Forelimb muscle (tissue), 1 donor: ENCODE data around the gene DUSP28. TPM values are rescaled to one million over a fixed set of nuclear protein-coding genes. Genes with fewer than 3 reads are reported as not detected.
"Not testable (repeated sequence)": the region's sequence is repeated elsewhere in the genome, so short reads cannot be mapped to it uniquely, and the experiment has no call there.

Experiments
- DNase-seq: peaks from one replicate; pipeline ENCODE4 v3.0.0-alpha.2; 2013; ENCODE audit warnings: low read depth
- polyA plus RNA-seq: library from polyadenylated mRNA; unstranded; fragments of 120-200 nt; gene quantifications from one replicate; pipeline ENCODE4 v1.2.1, GENCODE V29; 2013; ENCODE audit not compliant: insufficient read length

Gene DUSP28, protein sequence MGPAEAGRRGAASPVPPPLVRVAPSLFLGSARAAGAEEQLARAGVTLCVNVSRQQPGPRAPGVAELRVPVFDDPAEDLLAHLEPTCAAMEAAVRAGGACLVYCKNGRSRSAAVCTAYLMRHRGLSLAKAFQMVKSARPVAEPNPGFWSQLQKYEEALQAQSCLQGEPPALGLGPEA
- polyA plus RNA-seq, result 10.9 TPM

DNA sequence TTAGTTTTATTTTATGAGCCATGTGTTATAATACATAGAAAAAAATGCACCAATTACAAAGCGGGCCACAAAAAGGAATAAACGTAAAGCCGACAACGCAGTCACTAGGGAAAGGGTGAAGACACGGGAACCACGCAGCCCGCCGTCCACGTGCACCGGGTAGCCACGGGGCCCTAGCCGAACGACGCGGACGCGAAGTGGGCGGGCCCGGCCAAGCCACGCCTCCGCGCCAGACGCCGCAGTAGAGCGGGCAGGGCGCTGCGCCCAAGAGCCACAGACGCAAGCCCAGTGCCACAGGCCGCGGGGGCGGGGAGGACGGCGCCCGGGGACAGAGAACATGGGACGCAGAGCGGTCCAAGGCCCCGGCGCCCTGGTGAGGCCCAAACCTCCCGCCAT is at the start of gene DUSP28:
DUSP28 (plus strand) TSS at position 274 of the 396 bp plus-strand sequence. CDS start 328 bp downstream, outside the sequence.
- DNase-seq, result no peak

DNA sequence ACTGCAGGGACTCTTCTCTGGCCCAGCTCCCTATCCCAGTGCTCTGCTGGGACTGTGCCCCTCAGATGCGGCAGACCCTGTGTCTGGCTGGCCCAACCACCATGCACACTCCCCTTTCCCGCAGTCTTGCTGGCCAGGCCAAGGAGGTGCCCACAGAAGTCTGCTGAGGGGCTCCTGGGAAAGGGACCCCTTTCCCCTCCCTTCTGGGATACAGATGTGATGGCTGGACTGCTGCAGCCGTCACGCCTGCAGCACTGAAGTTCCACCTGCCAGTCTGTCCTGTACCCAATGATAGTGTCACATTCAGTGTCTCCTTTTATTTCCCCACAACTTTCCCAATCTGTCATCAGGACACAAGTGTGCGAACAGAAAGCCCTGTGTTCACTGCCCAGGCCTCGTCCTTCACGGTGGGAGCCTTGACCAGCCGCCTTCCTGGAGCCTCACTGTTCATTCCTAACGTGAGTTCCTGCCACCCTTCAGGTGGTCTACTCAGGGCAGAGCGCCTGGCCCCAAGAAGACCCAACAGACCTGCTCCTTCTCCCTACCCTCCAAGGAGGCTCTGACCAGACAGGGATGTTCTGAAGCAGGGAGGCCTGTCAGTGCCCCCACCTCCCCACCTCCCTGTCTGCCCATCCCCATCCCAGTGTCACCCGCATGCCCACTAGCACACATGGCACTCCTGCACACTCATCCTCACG is 49.5 kb upstream of the DUSP28 start:
- no peak for DNase-seq

DNA sequence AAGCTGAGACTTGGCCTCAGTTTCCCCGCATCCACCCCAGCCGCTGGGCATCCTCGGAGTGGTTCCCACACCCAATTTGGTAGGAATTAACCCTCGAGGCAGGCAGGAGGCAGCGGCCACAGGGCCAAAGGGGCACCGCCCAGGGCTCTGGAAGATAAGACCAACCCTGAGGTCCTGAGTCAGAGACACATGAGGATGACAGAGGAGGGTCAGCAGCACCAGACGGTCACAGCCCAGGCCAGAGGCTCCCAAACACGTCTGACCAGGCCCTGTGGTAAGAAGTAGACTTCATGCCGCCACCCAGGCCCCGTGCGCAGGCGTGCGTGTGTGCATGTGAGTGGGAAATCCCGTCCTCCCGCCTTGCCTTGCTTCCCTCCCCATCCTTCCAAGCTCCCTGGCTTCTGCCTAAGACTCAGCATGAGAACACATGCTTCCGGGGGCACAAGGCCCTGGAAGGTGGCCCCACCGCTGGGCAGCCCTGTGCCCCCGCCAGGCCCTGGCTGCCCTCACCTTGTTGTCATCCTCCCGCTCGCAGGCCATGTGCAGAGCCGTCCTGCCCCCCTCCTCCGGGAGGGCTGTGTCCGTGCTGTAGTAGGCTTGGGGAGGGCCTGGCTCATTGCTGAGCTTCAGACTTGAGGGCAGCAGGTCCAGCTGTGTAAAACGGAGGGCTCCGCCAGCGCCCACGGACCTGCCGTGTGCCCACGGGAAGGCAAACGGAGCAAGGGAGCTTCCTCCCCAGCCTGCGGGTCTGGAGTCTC is 48.6 kb upstream of the DUSP28 start:
- no peak for DNase-seq

DNA sequence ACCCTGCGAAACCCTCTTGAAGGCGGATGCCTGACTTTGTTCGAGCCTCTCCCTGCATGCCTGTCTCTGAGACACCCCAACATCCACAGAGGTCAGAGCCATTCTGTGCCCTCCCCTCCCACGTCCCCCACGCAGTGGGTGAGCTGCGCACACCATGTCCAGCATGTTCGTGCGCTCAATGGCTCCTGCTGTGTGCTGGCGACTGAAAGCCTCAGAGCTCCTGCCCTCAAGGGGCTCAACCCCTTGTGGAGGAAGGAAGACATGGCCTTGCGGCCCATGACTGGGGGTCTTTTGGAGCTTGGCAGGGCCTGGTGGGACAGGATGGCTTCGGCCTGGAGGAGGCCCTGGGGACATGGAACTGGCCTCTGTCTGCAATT is 48.1 kb upstream of the DUSP28 start:
- no peak for DNase-seq

DNA sequence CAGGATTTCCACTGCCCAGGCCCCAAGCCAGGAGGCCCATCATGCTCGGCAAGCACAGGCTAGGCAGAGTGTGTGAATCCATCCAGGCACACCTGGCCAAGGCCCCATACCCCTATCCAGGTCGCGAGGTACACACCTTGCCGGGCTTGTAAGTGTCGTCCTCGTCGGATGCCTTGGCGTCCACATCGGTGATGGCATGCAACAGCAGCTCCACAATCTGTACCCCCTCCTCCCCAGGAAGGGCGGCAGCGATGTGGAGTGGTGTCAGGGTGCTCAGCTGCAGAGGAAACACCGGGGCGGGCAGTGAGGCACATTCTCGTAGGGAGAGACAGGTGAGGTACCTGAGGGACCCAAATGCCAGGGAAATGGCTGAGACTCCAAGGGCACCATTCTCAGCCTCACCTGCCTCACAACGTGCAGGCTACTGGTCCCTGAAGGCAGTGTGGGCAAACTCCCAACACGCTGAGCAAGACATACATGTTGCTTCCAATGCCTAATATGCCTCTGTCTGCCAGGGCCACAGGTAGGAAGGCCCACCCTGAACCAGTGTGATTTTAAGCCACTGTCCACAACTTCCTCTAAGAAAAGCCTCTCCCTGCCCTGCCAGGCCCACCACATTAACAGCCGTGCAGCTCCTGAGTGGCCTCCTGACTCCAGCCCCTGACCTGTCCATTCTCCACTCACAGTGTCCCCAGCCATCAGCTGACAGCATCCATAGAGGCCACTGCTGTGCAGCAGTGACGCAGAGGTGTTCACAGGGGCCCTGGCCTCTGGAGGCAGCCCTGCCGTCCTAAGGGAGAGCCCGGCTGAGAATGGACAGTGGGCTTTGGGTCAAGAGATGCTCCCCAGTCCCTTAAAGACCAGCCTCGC is 47.3 kb upstream of the DUSP28 start:
- DNase-seq, result no peak

DNA sequence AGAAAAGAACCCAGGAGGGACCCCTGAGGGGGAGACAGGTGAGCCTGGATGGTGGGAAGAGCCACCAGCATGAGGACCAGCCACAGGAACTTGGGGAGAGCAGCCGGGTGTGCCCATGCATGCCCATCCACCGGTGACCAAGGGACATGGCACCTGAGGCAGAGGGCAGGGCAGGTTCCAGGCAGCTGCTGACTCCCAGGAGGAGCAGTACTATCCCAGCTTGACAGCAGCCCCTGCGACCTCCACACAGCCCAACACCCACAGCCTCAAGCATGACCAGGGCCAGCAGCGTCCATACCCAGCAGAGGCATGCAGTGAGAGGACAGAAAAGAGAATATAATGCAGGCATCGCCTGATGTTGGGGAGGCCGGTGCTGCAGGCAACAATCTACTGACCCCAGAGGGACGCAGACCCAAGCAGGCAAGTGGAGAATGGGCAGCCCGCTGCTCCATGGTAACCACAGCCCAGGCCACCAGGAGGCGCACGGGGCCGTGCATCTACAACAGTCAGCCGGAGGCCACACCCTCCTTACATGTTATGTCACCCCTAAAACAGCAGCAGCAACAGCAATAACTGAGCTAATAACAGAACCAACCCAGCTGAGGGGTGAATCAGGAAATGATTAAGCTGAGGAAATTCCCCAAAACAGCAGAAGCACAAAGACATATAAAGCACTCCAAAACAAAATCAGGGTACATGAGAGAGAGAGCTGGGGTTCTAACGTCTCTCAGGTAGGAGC is 46.4 kb upstream of the DUSP28 start:
- DNase-seq, result peak; percentile 8

DNA sequence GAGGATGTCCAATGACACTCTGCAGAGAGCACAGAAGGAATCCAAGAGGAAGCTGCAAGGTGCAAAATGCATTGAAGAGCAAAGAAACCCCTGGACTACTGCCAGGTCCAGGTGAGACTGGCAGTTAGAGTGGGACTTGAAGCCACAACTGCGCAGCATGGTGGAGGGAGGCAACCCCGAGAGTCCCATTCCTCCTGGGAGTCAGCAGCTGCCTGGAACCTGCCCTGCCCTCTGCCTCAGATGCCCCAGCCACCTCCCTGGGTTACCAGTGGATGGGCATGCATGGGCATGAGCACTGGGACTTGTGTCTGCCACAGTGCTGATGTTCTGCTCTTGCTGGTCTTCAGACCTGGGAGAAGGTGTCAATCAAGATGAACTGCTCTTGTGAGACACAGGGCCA is 45.5 kb upstream of the DUSP28 start:
- no peak for DNase-seq

DNA sequence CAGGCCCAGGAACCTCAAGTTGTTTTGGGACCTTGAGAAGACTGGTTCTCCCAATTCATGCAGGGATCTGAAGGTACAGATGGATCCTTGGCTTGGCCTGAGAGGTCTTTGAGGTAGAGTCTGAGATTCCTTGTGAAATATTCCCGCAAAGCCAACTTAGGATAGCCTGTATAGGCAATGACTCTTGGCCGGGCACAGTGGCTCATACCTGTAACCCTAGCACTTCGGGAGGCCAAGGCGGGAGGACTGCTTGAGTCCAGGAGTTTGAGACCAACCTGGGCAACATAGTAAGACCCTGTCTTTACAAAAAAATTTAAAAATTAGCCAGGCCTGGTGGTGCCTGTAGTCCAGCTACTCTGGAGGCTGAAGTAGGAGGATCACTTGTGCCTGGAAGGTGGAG is 42.8 kb upstream of the DUSP28 start:
- DNase-seq, result no peak

DNA sequence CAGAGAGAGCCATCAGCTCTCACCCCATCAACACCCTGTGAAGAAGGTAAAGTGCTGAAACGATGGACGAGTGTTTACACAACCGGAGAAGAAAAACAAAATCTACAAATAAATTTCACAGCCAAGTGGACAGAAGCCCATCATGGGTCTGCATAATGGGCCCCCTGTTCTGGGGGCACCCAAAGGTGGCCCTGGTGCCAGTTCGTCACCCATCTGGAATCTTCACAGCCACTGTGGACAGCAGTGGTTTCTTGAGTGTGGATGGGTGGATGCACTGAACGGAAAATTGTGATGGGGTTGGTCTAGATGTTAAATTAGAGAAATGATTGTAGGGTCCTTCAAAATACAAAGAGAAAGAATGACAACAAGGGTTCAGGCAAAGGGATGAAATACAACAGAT is 41.2 kb upstream of the DUSP28 start:
- no peak for DNase-seq

DNA sequence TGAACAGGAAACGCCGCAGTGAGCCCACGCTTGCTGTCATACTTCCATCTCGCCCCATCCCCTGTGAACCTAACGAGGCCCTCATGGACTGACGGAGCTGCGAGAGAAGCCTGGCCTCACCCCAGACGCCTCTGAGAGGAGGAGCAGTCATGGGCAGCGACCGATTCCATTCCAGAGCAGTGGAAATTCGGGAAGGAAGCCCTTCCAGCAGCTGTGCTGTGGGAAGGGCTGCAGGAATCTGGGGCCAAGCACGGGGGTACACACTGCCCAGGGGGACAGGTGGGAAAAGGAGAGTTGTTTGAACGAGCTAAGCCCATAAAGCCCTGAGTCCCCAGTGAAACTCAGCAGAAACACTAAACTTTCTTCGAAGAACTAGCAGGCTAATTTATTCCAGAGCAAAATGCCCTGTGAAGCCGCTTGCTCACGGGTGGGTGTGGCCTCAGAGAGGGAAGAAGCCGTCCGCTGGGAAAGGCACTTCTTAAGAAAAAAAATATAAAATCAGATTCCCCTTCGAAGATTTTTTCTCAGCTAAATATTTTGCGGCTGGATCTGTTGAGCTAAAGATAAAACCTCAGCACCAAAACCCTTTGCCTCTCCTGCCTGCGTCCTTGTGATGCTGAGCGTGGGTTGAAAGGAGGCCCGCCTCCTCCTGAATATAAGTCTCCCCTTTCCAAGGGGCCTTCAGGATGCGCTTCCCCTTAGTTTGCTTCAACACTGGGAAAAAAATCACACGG is 40.6 kb upstream of the DUSP28 start:
- no peak for DNase-seq

DNA sequence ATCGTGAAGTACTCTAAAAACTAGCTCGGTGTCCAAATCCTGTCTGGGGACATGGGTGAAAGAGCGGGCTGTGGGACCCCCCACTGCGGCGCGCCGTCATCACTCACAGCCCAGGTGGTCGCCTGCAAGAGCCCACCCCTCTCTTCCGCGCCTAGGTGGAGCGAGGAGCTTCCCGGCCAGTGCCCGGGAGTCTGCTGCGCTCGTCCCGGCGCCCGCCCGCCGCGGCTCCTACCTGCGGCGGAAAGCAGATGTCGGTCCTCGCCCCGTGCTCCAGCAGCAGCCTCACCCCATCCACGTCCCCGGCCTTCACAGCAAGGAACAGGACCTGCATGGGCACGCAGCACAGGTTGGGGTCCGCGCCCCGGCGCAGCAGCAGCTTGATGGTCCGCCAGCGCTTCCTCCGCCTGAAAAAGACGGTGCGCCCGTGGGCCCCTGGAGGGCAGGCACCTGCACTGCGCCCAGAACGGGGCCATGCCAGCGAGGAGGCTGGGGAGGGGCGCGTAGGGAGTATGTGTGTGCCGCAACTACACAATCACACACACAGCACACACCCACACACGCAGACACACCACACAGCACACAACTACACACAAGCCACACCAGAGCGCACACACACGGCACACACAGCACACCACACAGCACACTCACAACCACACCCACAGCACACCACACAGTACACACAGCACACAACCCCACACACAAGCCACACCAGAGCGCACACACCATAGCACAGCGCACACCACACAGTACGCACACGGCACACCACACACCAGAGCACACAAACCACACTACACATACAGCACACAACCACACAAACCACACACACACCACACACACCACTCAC is 39.8 kb upstream of the DUSP28 start:
- DNase-seq, result no peak

DNA sequence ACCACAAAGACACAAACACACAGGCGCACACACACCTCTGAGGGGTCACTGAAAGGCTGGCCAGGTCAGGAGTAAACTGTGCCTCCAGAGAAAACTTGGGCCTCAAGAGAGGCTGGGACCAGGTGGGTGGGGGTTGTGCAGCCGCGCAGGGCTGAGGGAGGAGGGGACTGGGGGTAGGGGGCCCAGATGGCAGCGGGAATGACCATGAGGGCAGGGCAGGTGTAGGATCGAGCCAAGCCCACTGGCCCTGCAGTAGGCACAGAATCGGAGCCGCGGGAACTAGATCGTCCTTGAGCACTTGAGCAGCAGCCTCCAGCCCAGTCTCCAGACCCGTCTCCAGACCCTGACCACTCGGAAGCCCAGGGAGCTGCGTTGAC is 39.2 kb upstream of the DUSP28 start:
- DNase-seq, result no peak

DNA sequence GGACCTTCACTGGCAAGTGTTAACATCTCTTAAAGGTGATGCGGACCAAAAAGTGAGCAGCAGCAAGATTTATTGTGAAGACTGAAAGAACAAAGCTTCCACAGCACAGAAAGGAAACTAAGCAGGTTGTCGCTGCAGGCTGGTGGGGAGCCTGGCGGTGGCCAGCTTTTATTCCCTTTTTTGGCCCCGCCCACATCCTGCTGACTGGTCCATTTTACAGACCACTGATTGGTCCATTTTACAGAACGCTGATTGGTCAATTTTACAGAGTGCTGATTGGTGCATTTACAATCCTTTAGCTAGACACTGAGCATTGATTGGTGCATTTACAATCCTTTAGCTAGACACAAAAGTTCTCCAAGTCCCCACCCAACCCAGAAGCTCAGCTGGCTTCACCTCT is 38.3 kb upstream of the DUSP28 start:
- not testable (repeated sequence) for DNase-seq

DNA sequence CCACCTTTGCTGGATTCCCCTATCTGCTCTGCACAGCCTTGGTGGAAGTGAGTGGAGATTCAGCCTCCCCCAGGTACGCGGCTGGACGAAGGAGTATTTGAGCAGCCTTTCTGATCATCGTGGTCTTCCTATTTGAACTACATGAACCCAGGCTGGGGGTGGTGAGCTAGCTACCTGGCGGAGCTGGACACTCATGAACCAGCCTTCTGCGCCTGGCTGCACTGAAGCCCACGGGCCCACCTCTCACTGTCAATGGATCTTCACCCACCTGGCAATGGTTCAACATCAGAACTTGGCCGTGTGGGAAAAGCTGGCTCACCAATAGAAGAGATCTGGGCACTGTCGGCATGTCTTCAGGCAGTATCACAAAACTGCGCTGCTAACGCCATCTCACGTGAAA is 37.8 kb upstream of the DUSP28 start:
- DNase-seq, result no peak

DNA sequence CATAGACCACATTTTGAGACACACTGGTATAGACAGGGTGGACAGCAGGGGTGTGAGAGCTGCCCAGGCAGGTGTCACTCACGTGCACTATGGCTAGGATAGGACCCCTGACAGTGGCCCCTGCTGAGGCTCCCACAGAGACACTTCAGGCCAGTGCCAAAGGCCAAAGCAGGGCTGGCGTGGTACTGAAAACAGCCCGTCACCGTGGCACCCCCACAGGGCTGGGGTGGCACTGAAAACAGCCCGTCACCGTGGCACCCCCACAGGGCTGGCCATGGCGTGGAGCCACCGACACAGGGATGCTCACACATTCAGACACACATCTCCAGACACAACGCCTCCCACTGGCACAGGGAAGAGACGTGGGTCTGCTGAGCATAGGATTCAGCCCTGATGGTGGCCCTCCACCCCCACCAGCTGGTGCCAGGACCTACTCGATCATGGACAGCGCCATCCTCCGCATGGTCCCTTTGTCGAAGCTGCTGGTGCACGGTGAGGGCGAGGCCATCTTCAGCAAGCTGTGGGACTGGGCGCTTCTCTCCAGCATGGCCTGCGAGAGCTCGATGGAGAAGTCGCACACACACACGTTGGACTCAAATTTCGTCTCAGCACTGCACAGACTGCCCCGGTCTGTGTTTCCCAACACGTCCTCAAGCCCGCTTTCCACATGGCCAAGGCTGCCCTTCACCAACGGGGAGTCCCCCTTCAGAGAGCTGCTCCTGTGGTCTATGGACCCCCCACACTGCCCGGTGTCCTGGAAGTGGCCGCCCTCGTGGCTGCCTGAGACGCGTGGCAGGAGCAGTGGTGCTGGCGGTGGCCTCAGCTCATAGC is 36.5 kb upstream of the DUSP28 start:
- no peak for DNase-seq

DNA sequence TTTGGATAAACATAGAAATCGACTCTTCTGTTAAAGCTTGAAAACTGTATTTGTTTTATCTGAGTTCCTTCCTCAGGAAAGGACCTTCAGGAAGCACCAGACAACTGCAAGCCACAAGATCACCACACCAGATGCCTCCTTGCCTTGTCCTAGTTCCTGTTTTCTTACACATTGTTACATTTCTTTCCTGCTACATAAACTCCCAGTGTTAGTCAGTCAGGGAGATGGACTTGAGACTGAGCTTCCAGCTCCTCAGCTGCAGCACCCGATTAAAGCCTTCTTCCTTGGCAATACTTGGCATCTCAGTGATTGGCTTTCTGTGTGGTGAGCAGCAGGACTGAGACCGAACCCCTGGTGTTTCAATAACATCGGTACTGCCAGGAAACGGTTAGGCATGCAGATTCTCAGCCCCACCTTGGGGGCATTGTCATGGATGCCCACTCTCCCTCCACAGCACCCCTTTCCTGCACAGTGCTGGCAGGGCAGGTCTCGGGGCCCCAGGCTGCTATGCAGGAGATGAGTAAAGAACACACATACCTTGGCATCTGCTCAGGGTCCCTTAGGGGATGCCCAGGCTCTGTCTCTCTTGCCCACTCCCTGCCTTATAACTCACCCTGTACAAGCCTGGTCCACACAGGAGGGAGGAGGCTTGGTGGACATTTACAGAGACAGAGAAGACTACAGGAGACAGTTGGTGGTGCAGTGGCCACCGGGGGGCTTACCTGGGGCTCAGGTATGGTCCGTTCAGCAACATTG is 35.0 kb upstream of the DUSP28 start:
- no peak for DNase-seq

DNA sequence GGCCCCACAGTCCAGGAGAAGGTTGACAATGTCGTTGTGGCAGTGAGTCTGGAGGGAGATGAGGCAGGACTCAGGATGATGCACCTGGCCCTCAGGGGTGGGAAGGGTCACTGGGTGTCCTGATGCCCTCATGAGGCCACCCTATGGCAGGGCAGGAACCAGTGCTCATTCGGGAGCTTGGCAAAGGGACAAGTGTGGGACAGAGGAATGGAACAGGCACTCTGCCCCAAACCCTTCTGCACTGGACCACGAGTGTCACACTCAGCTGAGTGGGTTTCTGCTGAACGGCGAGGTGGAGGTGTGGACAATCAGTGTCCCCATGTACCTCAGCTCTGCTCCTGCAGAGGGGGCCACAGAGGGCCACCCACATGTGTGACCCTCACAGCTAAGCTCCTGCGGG is 34.4 kb upstream of the DUSP28 start:
- DNase-seq, result no peak

DNA sequence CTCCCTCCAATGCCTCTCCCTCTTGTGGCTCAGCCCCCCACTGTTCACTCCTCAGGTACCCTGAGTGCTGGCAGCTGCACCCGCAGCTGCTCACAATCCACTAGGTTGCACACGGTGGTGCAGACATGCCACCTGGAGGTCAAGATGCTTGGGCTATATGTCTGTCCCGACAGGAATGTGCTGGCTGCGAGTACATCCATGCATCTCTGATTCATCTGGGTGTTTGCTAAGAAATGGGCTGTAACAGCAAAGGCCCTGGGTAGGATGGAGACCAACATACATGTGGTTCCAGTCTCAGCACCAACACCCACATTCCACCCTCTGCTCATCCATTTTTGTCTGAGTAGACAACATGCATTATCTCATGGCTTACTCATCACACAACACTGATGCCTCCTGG is 33.6 kb upstream of the DUSP28 start:
- DNase-seq, result no peak
